Activated CD4-positive, alpha-beta T cell treated with anti-CD3 and anti-CD28 coated beads for 24 hours (primary cell): ENCODE results near the gene SF3B5.
A peak's percentile ranks its signal among the peaks of the same experiment; 100 is the strongest.
"Not testable (repeated sequence)": the region's sequence is repeated elsewhere in the genome, so short reads cannot be mapped to it uniquely, and the experiment has no call there.

ENCODE experiments used
- DNase-seq, 2 donors: peaks; one replicate each; pipeline ENCODE4 v3.0.0-alpha.2; 2020; ENCODE audit warnings: low read depth in 2 of 2

SF3B5 gene

DNA sequence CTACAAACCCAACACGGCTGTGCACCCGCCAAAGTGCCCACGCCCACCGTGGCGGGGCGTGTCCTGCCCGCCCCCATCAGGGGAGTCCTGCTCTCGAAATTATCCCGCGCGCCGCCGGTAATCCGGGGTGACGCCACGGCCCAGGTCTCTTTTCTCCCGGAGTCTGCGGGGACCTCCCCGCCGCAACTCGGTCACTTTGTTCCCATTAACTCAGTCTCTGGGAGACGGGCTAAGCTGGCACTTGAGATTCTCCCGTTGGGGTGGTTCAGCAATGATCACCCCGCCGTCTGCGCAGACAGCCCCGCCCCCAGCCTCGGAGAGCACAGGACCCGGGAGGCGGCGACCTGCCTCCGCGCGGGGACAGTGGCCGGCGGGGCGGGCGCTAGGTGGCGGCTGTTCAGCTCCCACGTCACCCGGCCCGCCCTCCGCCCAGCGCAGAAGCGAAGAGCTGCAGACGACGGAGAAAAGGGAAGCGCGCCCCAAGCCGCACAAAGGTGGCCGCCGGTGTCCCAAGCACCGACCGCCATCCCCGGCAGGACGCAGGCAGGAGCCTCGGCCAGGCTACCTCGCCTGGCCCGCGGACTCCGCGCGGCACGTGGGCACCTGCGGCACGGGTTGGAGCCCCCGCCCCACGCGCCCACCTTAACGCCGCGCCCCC lies 31.5 kb downstream of the SF3B5 start:
- peak; percentile 78 to 82 for DNase-seq

DNA sequence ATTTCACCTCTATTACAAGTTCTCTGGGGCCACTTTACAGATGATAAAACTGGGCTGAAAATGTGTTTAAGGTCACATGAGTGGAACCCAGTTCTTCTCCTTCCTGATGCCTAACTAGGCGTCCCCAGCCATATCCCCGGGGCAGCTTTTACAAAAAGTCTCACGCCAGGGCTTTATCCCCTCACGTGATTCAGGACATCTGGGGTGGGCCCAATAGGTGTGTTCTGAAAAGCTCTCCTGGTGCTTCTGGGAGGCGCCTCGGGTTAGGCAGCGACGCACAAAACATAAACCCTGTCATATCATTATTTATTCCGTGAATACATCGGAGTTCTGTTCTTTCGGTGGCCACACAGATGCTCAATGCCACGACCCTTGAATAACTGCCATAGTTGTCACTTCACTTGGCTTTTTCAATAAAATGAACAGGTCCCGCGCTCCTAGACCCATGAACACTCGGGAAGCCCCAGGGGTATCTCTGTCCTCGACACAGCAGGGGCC lies 32.1 kb downstream of the SF3B5 start:
- no peak for DNase-seq

DNA sequence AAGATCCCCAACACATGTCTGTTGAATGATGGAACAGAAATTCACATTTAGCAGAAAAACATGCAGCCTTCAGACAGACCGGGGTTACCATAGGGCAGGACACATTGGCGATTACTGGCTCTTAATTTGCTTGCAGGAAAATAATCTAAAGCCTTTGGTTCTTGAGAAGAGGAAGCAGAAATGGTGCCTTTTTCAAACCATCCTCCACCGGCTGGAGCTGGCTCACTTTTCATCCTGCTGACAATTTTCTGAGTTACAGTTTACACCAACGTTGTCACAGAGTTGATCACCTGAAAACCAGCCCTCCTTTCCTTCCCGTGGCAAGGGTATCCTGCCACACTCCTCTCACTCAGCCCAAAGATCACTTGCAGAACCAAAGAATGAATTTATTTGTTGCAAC lies 32.6 kb downstream of the SF3B5 start:
- no peak for DNase-seq

- DNase-seq, result no peak
These were observed 36.2 kb downstream of the SF3B5 start for GRCh38 chr6:144059139-144059538.

DNA sequence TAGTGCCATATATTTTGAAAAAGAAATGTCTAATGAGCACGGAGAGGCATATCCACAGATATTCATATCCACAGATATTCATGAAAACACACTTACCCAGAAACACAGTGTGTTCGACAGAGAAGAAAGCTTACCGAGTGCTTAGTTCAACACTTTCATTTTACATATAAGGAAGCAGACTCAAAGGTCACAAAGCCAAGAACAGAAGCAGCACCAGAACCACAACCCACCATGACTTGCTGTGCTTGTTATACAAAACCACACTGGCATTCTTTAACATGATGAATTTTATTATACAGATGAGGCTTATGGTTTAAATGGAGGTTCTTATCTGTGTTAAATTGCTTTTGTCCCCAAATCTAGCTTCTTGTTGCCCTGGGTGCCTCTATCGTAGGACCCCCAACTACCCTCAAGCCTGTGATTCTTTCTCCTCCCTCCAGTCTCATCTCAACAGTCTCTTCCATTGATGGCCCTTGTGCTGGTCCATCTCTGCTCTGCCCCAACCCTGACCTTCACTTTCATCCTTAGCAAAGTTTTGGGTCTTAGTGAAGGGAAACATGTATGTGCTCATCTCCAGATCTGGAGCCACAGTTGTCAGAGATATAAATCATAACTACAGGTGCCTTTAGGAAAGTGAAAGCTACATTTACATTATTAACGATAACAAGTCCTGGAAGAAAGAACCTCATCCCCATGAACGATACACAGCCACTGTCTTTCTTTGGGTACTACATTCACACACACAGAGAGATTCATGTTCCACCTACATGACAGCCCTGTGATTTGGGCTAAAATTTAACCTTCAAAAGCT lies 40.0 kb downstream of the SF3B5 start:
- DNase-seq, result no peak

- no peak for DNase-seq
These were observed 41.8 kb downstream of the SF3B5 start for GRCh38 chr6:144053601-144054000.

DNA sequence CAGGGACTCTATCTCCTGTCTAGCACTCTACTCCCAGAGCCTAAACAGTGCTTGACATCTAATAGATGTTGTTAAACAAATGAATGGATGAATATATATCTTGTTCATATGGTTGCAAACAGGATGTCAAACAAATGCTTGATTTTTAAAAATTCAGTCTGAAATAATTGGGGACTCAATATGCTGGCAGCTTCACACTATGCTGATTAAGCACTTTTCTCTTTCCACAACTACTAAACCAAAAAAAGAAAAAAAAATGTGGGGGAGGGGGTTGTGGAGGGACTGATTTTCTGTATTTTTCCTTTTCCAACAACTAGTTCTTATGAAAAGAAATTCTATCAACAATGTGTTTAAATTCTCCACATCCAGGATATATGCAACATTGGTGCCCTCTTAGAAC lies 42.9 kb downstream of the SF3B5 start:
- DNase-seq, result no peak

DNA sequence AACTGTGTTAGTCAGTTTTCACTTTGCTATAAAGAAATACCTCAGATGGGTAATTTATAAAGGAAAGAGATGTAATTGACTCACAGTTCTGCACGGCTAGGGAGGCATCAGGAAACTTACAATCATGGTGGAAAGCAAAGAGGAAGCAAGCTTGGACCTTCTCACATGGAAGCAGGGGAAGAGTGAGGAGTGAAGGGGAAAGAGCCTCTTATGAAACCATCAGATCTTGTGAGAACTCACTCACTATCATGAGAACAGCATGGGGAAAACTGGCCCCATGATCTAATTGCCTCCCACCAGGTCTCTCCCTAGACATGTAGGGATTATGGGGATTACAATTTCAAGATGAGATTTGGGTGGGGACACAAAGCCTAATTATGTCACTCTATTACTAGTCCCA lies 46.0 kb downstream of the SF3B5 start:
- no peak for DNase-seq

- no peak for DNase-seq
These were observed 47.7 kb downstream of the SF3B5 start for GRCh38 chr6:144047688-144048087.

- DNase-seq, result not testable (repeated sequence)
These were observed 48.7 kb downstream of the SF3B5 start for GRCh38 chr6:144046672-144047071.

DNA sequence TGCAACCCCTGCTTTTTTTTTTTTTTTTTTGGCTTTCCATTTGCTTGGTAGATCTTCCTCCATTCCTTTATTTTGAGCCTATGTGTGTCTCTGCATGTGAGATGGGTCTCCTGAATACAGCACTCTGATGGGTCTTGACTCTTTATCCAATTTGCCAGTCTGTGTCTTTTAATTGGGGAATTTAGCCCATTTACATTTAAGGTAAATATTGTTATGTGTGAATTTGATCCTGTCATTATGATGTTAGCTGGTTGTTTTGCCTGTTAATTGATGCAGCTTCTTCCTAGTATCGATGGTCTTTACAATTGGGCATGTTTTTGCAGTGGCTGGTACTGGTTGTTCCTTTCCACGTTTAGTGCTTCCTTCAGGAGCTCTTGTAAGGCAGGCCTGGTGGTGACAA lies 50.4 kb downstream of the SF3B5 start:
- DNase-seq, result not testable (repeated sequence)
